GM12878 (cell line): ENCODE measurements around the gene SLC37A1. TPM values are rescaled to one million over a fixed set of nuclear protein-coding genes. Genes with fewer than 3 reads are reported as not detected.

Source experiments
- ATF2 ChIP-seq: IDR thresholded peaks from 2 replicates; pipeline ENCODE4 v1.6.1; 2012; ENCODE audit warnings: low read length, inconsistent platforms
- CBX5 ChIP-seq: sonication (generic); IDR thresholded peaks from 2 replicates; pipeline ENCODE4 v1.6.1; 2016; ENCODE audit warnings: low read depth, moderate library complexity, mild to moderate bottlenecking, inconsistent platforms
- CREM ChIP-seq: IDR thresholded peaks from 2 replicates; pipeline ENCODE4 v1.6.1; 2014; ENCODE audit warnings: antibody characterized with exemption, low read depth
- EED ChIP-seq: sonication (generic); IDR thresholded peaks from 2 replicates; pipeline ENCODE4 v1.6.1; 2016; ENCODE audit warnings: antibody characterized with exemption, low read depth
- EZH2 ChIP-seq: IDR thresholded peaks from 2 replicates; pipeline ENCODE4 v1.6.1; 2012; ENCODE audit warnings: low read depth, mild to moderate bottlenecking, control low read depth, inconsistent platforms, low read length, borderline replicate concordance; ENCODE audit not compliant: control insufficient read depth
- FOS ChIP-seq: IDR thresholded peaks from 3 replicates; pipeline ENCODE4 v1.6.1; 2011; ENCODE audit warnings: borderline replicate concordance; ENCODE audit not compliant: insufficient read length; ENCODE audit errors: extremely low read depth
- HDAC6 ChIP-seq: fragments of 200-600 bp; sonication (generic); IDR thresholded peaks from one replicate; pipeline ENCODE4 v1.8.0; 2017; ENCODE audit warnings: antibody characterized with exemption; ENCODE audit not compliant: unreplicated experiment
- HDGF ChIP-seq: fragments of 450-650 bp; IDR thresholded peaks from 2 replicates; pipeline ENCODE4 v1.6.1; 2016; ENCODE audit warnings: antibody characterized with exemption
- IRF3 ChIP-seq: fragments of 450-650 bp; IDR thresholded peaks from 2 replicates; pipeline ENCODE4 v1.6.1; 2014; ENCODE audit warnings: mild to moderate bottlenecking
- MEF2A ChIP-seq: IDR thresholded peaks from 2 replicates; pipeline ENCODE4 v1.6.1; 2011; ENCODE audit warnings: low read depth, mild to moderate bottlenecking, low read length, moderate library complexity; ENCODE audit not compliant: insufficient read depth
- MTA3 ChIP-seq: IDR thresholded peaks from 2 replicates; pipeline ENCODE4 v1.6.1; 2012; ENCODE audit warnings: low read length, inconsistent platforms, borderline replicate concordance
- MYB ChIP-seq: fragments of 150-350 bp; IDR thresholded peaks from 2 replicates; pipeline ENCODE4 v1.6.1; 2014; ENCODE audit warnings: mild to moderate bottlenecking, low read depth, low read length, borderline replicate concordance
- NFIC ChIP-seq: IDR thresholded peaks from 2 replicates; pipeline ENCODE4 v1.6.1; 2012; ENCODE audit warnings: low read depth, mild to moderate bottlenecking, inconsistent platforms, low read length, moderate library complexity
- NFYA ChIP-seq: IDR thresholded peaks from 2 replicates; pipeline ENCODE4 v1.6.1; 2011; ENCODE audit warnings: low read depth, mild to moderate bottlenecking, low read length, improper control_type of control experiment, borderline replicate concordance
- POLR2AphosphoS2 ChIP-seq: IDR thresholded peaks from 2 replicates; pipeline ENCODE4 v1.6.1; 2011; ENCODE audit warnings: low read depth, mild to moderate bottlenecking, low read length, improper control_type of control experiment, moderate library complexity
- SIX5 ChIP-seq: IDR thresholded peaks from 2 replicates; pipeline ENCODE4 v1.6.1; 2011; ENCODE audit warnings: mild to moderate bottlenecking, low read depth, low read length, moderate library complexity; ENCODE audit not compliant: severe bottlenecking
- SKIL ChIP-seq: fragments of 450-650 bp; IDR thresholded peaks from 2 replicates; pipeline ENCODE4 v1.6.1; 2017; ENCODE audit warnings: mild to moderate bottlenecking, low read depth, inconsistent platforms; ENCODE audit not compliant: poor library complexity, severe bottlenecking
- SMARCA5 ChIP-seq: fragments of 450-650 bp; IDR thresholded peaks from 2 replicates; pipeline ENCODE4 v1.6.1; 2017; ENCODE audit warnings: mild to moderate bottlenecking
- SPI1 ChIP-seq: IDR thresholded peaks from 2 replicates; pipeline ENCODE4 v1.6.1; 2011; ENCODE audit warnings: low read depth, mild to moderate bottlenecking, low read length, moderate library complexity, borderline replicate concordance; ENCODE audit not compliant: insufficient read depth
- SREBF2 ChIP-seq: IDR thresholded peaks from 2 replicates; pipeline ENCODE4 v1.6.1; 2012; ENCODE audit warnings: mild to moderate bottlenecking, low read length
- TAF1 ChIP-seq: IDR thresholded peaks from 2 replicates; pipeline ENCODE4 v1.6.1; 2011; ENCODE audit warnings: mild to moderate bottlenecking, low read depth, low read length, borderline replicate concordance
- USF2 ChIP-seq: IDR thresholded peaks from 2 replicates; pipeline ENCODE4 v1.6.1; 2011; ENCODE audit warnings: low read depth, low read length, improper control_type of control experiment, borderline replicate concordance
- WRNIP1 ChIP-seq: IDR thresholded peaks from 2 replicates; pipeline ENCODE4 v1.6.1; 2011; ENCODE audit warnings: low read depth, low read length, improper control_type of control experiment, borderline replicate concordance
- ZBED1 ChIP-seq: IDR thresholded peaks from 2 replicates; pipeline ENCODE4 v1.6.1; 2016; ENCODE audit warnings: borderline replicate concordance
- ZNF384 ChIP-seq: IDR thresholded peaks from 2 replicates; pipeline ENCODE4 v1.6.1; 2012; ENCODE audit warnings: low read depth, mild to moderate bottlenecking, low read length, improper control_type of control experiment, borderline replicate concordance
- ZSCAN29 ChIP-seq: fragments of 450-650 bp; IDR thresholded peaks from 2 replicates; pipeline ENCODE4 v1.6.1; 2017; ENCODE audit warnings: mild to moderate bottlenecking, moderate library complexity
- polyA plus RNA-seq, 11 experiments: library from polyadenylated mRNA; depleted of rRNA in 4 of 11; unstranded in 6 of 11; stranded (reverse) in 5 of 11; fragments of >200 nt; fragmentation: Nextera tagmentation in 4 of 11; fragmentation: Illumina TruSeq in 1 of 11; extraction: Ambion mirVana in 4 of 11; extraction: Trizol in 1 of 11; gene quantifications; 1 replicate in 1 of 11; 2 replicates in 10 of 11; pipeline versions ENCODE4 v1.2.1 to v1.2.3, GENCODE V29; 2011 to 2016; ENCODE audit warnings: inconsistent platforms in 2 of 11, missing spikeins in 2 of 11, low read depth in 1 of 11
- total RNA-seq, 4 experiments: library from RNA; depleted of rRNA in 3 of 4; stranded (reverse); fragments of >200 nt in 3 of 4; fragmentation: Illumina TruSeq in 1 of 4; extraction: Trizol in 1 of 4; gene quantifications; 2 replicates each; pipeline versions ENCODE4 v1.2.1 to v1.2.3, GENCODE V29; 2013 to 2021

The SLC37A1 gene
- total and polyA plus RNA-seq, 10 of the 15 experiments (the other 5 are each of a cell fraction or from before 2014, with no cell fraction given), result 1.1 to 35.5 (median 24.4) TPM

GRCh38 chr21:42465008-42465802, 48.4 kb upstream of the SLC37A1 start (continued):
- no peak for TF ChIP-seq WRNIP1
- TF ChIP-seq ATF2, result no peak
- TF ChIP-seq SIX5, result no peak
- no peak for TF ChIP-seq USF2
- no peak for TF ChIP-seq NFIC
- TF ChIP-seq POLR2AphosphoS2, result no peak
- TF ChIP-seq ZSCAN29, result peak; percentile 49; the same call in 1 of the 2 replicates
- TF ChIP-seq FOS, result no peak
- TF ChIP-seq CBX5, result no peak
- TF ChIP-seq NFYA, result no peak
- TF ChIP-seq SMARCA5, result no peak
- TF ChIP-seq TAF1, result no peak
- TF ChIP-seq SREBF2, result no peak
- TF ChIP-seq MEF2A, result no peak
- no peak for TF ChIP-seq SKIL
- 0 out of 2 replicates have a peak, but pooled peaks have one; percentile 21 for TF ChIP-seq HDGF
- no peak for TF ChIP-seq CREM
- TF ChIP-seq MTA3, result no peak
- TF ChIP-seq EZH2, result no peak
- TF ChIP-seq SPI1, result peak; percentile 52
- TF ChIP-seq ZNF384, result no peak
- TF ChIP-seq ZBED1, result no peak
- no peak for TF ChIP-seq MYB
- TF ChIP-seq IRF3, result no peak
- TF ChIP-seq HDAC6, result no peak
- peak; percentile 96 for TF ChIP-seq EED
